Measurements from ENCODE around the gene EXD3.

The EXD3 gene

DNA sequence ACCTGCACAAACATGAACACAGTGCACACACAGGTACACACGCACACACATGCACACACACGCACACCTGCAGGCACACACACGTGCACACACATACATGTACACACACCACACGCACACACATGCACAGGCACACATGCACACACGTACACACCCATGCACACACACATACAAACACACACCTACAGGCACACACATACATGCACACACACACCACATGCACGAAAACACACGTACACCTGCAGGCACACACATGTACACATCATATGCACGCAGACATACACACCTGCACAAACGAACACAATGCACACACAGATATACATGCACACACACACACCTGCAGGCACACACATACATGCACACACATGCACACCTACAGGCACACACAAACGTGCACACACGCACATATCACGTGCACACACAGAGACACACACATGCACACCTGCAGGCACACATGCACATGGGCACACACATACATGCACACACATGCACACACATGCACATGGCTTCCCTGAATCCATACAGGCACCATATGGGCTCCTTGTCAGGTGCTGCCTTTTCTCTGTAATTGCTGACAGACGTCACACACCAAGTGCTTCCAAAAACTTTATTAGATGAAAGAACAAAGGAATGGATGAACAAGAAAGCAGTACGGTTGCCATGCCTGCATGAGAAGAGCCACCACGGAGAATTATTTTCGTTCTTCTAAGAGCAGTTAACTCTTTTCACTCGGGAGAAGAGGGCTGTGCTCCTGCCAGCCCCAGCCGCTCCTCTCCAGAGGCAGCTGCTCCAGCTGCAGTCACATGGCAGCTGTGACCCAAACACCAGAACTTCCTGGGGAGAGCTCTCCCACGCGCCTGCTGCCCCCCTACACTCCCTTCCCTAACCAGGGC is 57.2 kb downstream of the EXD3 start:
- no peak for DNase-seq (ENCODE audit: low read depth, low spot score)

DNA sequence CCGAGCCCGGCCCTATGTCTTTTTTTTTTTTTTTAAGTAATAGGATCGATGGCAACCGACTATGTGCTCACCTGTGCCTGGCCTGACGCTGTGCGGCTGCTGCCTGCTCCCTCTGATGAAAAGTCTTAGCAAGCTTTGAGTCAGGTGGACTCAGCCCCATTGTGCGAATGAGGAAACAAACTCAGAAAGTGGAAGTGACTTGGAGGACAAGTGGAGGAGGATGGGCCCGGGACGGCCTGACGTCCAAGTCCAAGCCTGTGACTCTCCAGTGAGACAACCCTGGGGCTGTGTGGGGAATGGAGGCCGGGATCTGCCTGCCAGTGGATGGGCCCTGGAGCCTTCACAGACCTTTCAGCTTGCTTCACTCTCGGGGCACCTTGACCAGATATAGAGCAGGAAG is 57.9 kb downstream of the EXD3 start:
- DNase-seq (ENCODE audit: low read depth, low spot score) = no peak

DNA sequence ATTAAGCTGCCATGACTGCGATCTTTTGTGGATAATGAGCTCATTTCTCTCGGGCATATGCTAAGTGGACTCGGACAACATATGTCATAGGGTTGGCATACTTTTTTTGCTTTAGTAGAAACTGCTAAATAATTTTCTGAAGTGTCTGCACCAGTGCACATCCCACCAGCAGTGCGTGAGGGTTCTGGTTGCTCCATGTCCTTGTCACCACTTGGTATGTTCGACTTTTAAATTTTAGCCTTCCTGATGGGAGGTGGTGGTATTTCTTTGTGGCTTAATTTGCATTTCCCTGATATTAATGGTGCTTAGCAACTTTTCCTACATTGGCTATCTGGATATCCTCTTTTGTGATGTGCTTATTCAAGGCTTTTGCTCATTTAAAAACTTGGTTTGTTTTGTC is 63.1 kb downstream of the EXD3 start:
- no peak for DNase-seq (ENCODE audit: low read depth, low spot score)

DNA sequence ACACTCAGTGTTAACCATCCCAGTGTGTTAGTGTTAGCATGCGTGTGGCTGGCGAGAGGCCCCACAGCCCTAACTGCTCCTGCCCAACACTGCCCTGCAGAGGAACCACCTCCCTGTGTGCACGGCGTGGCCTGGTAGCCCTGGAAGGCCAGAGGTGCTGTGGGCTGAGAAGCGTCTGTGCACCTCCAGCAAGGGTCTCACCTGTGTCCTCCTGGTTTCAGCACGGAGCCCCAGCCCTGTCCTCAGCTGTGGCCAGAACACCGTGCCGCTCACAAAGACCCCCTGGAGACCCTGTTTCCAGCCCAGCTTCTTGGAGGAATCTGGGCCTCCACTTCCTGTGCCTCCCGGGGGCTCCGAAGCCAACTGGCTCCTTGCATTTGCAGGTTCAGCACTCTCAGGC is 64.8 kb downstream of the EXD3 start:
- no peak for DNase-seq (ENCODE audit: low read depth, low spot score)

DNA sequence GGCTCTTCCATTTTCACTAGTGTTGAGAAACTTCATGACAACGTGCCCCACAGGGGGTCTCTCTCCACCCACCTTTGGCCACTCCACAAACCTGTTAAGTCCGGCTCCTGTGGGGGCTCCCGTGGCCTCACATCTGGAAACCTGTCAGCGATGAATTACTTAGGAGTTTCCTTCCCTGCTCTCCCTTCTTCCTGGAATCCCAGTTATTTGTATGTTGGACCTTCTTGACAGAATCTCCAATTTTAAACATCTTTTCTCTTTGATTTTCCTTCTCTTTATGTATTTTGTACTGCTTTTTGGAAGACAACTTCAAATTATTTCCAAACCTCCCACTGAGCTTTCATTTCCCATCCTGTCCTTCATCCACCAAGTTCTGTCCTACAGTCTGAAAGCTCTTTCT is 65.8 kb downstream of the EXD3 start:
- DNase-seq (ENCODE audit: low read depth, low spot score) = no peak

DNA sequence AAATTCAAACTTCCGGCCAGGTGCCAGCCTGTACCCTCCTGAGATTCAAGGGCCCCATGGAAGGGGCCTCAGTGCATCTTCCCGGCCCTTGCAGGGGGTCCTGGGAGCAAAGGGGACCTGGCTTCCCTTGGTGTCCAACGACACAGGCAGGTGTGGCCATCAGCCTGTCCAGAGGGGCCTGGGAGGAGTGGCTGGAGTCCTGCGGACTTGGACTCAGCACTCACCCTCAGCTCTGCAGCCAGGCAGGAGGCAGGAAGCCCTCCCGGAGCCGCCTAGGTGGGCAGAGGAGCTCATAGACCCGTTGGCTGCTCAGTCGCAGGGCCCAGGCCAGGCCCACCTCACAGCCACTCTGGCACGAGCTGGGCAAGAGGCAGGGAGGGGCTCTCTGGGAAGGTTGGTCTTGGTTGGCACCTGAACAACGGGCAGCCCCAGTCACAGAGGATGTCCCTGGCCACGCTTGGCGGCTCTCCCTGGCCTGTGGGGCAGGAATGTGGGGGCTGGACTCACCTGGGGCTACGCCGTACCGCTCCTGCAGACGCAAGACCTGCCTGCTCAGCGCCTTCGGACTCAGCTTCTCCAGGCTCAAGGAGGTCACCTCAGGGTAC is 67.1 kb downstream of the EXD3 start:
- DNase-seq (ENCODE audit: low read depth, low spot score) = no peak

DNA sequence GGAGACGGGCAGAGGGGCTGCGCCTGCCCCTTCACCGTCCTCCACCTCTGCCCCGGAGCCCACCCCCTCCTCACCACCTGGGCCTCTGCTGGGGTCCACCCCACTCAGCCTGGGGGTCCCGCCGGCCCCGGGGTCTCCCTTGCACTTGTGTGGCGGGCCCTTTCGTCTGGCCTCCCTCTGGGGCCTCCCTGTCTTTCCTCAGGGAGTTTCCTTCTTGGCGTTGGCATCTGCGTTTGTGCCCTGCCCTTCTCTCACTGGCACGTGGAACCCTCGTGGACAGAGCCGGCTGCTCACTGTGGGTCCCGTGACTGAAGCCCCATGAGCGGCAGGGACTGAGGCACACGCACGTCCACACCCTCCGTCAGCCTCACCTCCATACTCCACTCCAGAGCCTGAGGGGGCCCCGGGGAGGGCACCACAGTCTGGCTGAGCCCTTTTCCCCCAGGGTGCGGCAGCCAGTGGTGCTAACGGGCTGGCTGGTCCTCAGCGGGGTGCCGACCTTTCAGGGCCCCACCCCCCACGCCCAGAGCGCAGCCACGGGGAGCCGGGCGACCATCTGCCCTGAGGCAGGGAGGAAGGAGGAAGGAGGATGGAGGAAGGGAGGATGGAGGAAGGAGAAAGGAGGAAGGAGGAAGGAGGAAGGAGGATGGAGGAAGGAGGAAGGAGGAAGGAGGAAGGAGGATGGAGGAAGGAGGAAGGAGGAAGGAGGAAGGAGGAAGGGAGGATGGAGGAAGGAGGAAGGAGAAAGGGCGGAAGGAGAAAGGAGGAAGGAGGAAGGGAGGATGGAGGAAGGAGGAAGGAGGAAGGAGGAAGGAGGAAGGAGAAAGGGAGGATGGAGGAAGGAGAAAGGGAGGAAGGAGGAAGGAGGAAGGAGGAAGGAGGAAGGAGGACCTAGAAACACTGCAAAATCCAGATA is 67.9 kb downstream of the EXD3 start:
- no peak for DNase-seq (ENCODE audit: low read depth, low spot score)

DNA sequence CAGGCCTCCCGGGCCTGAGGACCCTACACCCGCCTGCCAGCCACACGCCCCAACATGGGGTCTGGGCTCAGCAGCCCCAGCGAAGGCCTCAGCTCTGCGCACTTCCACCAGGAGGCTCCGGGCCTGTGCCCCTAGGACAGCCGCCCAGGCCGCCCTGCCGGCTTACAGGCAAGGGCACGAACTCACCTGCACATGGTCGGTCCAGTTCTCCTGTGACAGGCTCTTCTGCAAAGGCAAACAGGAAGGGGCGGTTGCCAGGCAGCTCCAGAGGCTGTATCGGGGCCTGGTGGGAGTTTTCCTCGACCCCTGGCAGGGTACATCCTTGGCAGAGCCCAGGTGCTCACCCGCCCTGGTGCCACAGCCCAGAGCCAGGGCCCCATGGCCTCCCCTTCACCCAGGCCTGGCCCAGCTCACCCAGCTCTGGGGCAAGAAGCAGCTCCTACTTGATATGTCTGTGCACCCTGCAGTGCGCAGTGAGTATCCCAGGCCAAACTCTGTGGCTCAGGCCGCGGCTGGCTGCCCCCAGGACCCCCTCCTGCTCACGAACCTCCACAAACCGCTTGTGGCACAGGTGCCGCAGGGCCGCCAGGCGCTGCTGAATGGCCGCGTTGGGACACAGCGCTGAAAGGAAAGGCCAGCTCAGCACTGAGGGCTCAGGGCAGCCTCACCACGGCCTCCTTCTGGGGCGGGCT is 68.7 kb downstream of the EXD3 start:
- no peak for DNase-seq (ENCODE audit: low read depth, low spot score)

DNA sequence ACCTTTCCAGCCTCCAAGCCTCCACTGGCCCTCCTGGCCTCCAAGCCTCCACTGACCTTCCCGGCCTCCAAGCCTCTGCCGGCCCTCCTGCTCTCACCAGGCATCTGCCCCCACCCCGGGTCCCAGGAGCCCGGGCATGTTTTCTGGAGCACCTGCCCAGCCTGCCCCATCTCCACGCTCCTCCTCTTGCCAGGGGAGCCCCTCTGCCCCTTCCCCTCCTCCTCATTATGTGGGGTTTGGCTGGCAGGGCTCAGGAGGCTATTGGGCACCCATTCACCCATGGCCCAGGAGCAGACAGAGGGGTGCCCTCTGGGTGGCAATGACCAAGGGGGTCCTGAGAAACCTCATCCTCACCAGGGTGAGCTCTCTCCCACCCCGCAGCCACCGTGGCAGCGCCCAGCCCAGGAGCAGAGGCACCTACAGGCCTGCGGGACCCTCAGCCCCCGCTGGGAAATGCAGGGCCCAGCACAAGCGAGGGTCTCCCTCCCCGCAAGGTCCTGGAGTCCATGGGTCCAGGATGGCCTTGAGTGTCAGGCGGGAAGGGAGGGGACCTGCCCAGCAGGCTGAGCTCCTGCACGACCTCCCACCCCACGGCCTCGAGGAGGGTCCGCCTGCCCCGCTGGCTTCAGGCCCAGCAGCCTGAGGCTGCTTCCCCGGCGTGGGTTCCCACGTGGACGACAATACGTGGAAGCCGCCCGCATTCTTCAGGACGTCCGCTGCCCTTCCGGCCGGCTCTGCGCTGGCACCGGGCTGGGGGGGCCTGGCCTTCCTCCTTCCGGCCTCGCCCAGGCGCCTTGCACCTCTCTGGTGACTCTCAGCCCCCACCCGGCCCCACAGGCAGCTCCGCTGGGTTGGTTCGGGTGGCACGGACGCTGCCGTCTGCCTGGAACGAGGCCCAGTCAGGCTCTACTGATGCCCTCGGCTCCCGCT is 69.5 kb downstream of the EXD3 start:
- DNase-seq (ENCODE audit: low read depth, low spot score) = no peak

DNA sequence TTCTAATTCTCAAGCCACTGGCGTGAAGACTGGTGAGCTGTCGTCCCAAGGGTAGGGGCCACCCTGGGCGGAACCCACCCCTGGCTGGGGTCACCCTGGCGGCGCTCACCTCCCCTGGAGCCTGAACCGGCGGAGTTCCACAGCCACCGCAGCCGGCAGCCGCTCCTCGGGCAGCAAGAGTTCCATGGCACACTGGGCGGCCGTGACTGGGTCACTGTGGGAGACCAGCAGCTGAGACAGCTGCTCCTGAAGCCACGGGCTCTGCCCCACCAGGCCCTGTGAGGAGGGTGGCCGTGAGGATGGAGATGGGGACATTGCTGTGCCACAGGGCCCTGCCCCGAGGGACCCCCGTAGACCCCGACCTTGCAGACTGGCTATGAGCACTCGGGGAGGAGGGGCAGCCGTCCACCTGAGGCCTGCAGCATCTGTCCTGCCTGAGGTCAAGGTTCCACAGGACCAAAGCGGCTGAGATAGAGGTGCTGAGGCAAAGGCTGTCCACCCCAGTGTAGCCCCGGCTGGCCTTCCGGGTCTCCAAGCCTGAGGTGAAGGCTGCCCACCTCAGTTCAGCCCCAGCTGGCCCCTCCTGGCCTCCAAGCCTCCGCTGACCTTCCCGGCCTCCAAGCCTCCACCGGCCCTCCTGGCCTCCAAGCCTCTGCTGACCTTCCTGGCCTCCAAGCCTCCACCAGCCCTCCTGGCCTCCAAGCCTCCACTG is 70.3 kb downstream of the EXD3 start:
- no peak for DNase-seq (ENCODE audit: low read depth, low spot score)

DNA sequence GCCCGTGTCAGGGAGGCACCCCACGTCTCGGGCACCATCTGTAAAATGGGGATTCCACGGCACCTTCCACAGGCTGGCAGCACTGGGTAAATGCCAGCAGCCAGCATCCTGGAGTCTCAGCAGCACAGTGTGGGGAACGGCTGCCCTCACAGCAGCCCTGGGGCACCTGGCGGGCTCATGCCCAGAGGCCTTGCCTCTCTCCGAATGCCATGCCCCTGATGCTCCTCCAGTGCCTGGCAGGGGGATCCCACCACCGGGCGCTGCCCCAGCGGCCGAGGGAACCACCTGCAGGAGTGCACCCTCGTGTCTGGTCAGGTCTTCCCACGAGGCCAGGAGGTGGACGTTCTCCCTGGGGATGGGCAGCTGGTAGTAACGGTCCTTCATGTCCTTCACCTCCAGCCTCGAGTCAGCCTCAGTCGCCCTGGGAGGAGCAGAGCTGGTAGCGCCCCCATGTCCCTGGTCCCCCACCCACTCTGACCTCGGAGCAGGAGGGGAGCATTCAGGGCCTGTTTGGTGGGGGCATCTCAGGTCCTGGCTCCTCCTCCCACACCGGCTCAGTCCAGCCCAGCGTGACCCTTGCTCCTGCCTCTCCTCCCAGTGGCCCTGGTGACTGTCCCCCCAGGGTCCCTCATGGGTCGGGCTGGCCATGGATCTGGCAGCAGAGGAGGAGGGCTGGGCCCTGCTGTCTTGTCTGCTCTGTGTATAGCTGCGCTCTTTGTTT is 71.0 kb downstream of the EXD3 start:
- DNase-seq (ENCODE audit: low read depth, low spot score) = no peak

DNA sequence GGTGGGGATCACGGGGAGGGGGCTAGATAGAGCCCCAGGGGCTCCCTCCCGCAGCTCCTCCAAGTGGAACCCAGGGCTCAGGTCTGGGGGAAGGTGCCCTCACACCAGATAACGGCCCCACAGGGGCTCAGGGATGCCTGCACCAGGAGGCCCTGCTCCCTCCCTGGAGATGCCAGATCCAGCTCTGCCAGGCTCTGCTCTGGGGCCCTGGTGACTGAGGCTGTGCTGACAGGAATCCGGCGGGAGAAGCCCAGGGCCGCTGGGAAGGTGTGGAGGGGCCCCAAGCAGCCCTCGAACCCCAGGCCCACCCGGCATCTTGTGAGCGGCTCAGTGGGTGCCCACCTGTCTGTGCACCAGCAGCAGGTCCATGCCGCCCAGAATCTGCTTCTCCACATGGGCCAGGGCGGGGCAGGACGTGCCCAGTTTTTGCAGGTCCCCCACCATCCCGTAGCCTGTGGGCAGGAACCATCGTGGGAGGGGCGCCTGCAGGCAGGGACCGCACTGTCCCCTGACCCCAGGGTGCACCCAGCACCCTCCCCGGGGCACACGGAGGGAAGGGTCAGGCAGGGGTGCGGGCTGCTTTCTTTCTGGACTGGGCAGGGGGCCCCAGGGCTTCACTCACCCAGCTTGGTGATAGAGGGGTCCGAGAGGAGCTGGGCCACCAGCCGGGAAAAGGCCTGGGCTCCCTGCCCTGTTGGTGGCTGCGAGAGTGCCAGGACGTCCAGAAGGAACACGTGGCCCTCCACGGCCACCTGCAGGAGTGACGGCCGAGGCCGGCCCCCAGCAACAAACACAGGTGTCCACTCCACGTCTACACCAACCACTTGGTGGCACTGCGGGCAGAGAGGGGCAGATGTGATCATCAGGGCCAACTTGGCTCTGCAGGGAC is 72.0 kb downstream of the EXD3 start:
- DNase-seq (ENCODE audit: low read depth, low spot score) = no peak

DNA sequence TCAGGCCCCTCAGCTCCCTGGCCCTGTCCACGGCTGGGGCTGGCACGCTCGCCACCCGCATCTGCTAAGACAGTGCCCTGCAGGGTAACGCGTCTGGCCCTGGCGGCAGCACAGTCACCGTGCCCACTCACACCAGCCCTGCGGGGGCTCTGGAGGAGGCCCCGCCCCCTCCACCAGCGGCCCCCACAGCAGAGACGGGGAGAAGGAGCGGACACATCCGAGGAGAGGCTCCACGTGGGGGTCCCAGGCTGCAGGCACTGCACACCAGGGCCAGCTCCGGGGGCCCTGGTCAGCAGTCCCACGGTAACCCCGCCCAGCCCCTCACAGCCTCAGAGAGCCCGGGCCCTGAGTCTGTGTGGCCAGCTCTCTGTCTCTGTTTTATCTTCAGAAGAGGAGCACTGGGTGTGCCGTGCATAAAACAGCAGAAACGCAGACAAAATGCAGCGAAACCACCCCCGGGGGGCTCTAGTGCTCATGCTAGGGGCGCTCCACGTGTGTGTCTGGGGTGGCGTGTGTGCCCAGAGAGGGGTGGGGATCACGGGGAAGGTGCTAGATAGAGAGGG is 73.4 kb downstream of the EXD3 start:
- no peak for DNase-seq (ENCODE audit: low read depth, low spot score)

DNA sequence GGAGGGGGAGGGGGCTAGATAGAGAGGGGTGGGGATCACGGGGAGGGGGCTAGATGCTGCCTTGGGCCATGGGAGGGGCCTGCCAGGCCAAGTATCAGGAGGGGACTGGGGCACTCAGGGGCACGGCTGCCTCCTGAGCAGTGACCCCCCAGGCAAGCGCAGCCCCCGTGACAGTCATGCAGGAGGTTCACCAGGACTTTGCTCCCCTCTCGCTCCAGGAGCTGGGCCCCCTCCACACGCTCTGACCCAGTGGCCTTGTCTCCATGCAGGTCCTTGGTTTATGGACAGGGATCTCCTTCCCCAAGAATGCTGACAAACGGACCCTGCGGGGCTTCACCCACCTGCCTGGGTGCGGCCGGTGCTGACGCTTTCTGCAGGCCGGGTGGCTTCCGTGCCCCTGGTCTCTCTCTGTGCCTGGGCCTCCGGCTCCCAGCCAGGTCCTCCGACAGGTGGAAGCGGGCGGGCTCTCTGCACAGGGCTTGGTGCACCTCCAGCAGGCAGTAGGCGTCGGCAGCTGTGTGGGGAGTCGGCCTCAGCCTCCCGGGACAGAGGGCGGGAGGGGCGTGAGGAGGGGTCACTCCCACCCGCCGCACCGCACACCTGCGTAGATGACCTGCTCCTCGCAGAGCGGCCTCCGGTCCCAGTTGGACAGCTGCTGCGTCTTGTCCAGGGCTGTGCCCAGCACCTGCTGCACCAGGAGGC is 74.0 kb downstream of the EXD3 start:
- DNase-seq (ENCODE audit: low read depth, low spot score) = no peak

DNA sequence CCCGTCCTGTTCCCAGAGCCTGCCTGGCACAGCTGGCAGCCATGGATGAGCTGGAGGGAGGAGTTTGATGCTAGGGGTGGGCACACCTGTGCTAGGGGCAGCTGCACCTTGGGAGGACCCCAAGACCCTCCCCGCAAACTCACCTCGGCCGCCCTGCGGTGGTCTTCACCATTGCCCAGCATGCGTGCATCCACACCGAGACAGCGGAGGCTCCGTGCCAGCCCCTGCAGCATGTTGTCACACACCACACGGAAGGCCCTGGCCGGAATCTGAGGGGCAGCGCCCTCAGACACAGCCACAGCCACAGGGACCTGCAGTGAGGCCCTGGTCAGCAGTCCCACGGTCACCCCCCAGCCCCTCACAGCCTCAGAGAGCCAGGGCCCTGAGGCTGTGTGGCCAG is 75.0 kb downstream of the EXD3 start:
- DNase-seq (ENCODE audit: low read depth, low spot score) = no peak

DNA sequence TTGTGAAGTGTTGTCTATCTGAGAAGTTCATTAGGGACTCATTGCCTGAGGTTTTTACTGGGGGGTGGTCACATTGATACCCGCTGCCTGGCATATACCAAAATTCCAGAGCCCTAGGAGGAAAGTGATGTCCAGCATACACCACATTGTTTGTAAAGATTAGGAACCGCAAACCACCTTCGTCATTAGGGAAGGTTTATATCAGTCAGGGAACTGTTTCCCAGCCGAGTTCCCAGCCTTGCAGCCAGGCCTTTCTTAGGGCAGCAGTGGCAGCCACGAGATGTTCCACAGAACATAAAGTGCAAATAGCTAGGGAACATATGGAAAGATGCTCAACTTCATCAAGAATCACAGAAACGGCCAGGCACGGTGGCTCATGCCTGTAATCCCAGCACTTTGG is 80.5 kb downstream of the EXD3 start:
- no peak for DNase-seq (ENCODE audit: low read depth, low spot score)

DNA sequence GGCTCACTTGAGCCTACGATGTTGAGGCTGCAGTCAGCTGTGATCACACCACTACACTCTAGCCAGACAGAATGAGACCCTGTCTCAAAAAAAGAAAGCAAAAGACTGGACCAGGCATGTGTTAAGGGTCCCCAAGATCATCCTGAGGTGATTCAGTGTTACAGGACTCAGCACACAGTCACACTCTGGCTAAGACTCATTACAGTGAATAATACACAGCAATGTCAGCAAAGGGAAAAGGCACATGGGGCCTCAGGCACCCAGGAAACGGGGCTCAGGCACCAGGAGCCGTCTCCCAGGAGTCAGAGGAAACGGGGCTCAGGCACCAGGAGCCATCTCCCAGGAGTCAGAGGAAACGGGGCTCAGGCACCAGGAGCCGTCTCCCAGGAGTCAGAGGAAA is 81.7 kb downstream of the EXD3 start:
- DNase-seq (ENCODE audit: low read depth, low spot score) = no peak

All from activated CD4-positive, CD25-positive, alpha-beta regulatory T cell treated with anti-CD3 and anti-CD28 coated beads, Interleukin-2, amount 50 U/mL, for 16 hours (primary cell).